Measurements from ENCODE around the gene G6PC2.
"Not testable (repeated sequence)": the region's sequence is repeated elsewhere in the genome, so short reads cannot be mapped to it uniquely, and the experiment has no call there.

Gene G6PC2

DNA sequence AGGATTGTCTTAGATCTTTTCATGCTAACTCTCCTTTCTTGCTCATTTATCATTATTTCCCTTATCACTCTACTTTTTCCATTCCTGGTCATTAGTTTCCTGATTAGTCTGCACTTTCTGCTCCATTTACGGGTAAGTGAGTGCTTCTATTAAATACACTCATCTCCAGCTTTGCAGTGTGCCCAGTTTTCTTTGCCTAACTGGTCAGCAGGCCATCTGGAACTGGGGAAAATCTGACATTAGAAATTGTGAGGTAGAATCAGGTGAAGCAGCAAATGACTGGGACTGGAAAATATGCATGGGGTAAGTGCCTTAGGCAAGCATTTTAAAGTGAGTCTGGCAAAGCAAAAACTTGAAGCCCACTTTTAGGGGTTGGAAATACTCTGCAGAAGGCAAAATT, 29.2 kb downstream of the G6PC2 start:
- H3K4me2 ChIP-seq (ENCODE audit: low read depth, low read length, poor library complexity, severe bottlenecking): no peak overlapping the region
- H3K4me1 ChIP-seq (ENCODE audit: insufficient read depth, low read length, poor library complexity, severe bottlenecking): no peaks in the 10 kb centered on the region
- H3K9ac ChIP-seq (ENCODE audit: low read depth, low read length, poor library complexity, severe bottlenecking): no peak overlapping the region
- H3K36me3 ChIP-seq (ENCODE audit: insufficient read depth, low read length): no peaks in the 10 kb centered on the region
- H3F3A ChIP-seq (ENCODE audit: low read depth): no peaks in the 10 kb centered on the region
- no peak overlapping the region for H2AFZ ChIP-seq (ENCODE audit: low read length)
- H3K79me2 ChIP-seq (ENCODE audit: insufficient read depth, low read length): no peaks in the 10 kb centered on the region
- H4K20me1 ChIP-seq (ENCODE audit: insufficient read depth, low read length, poor library complexity, severe bottlenecking): no peaks in the 10 kb centered on the region
- TF ChIP-seq, protein P1, sequence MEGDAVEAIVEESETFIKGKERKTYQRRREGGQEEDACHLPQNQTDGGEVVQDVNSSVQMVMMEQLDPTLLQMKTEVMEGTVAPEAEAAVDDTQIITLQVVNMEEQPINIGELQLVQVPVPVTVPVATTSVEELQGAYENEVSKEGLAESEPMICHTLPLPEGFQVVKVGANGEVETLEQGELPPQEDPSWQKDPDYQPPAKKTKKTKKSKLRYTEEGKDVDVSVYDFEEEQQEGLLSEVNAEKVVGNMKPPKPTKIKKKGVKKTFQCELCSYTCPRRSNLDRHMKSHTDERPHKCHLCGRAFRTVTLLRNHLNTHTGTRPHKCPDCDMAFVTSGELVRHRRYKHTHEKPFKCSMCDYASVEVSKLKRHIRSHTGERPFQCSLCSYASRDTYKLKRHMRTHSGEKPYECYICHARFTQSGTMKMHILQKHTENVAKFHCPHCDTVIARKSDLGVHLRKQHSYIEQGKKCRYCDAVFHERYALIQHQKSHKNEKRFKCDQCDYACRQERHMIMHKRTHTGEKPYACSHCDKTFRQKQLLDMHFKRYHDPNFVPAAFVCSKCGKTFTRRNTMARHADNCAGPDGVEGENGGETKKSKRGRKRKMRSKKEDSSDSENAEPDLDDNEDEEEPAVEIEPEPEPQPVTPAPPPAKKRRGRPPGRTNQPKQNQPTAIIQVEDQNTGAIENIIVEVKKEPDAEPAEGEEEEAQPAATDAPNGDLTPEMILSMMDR (conservative IDR thresholded peaks at IDR 0.05; ENCODE audit: low read length): no peak
- TF ChIP-seq EZH2phosphoT487 (IDR thresholded peaks at IDR 0.05; ENCODE audit: borderline replicate concordance): no peak
- no peaks in the 10 kb centered on the region for H3K9me3 ChIP-seq (ENCODE audit: insufficient read depth, low read depth, low read length)
- no peaks in the 10 kb centered on the region for H3K27me3 ChIP-seq (ENCODE audit: insufficient read depth, low read length, poor library complexity, severe bottlenecking)
- no peaks in the 10 kb centered on the region for H3K9me2 ChIP-seq (replicated peaks; ENCODE audit: low read depth, low read length)
- H3K4me3 ChIP-seq (ENCODE audit: low read length, poor library complexity, severe bottlenecking): no peak overlapping the region

DNA sequence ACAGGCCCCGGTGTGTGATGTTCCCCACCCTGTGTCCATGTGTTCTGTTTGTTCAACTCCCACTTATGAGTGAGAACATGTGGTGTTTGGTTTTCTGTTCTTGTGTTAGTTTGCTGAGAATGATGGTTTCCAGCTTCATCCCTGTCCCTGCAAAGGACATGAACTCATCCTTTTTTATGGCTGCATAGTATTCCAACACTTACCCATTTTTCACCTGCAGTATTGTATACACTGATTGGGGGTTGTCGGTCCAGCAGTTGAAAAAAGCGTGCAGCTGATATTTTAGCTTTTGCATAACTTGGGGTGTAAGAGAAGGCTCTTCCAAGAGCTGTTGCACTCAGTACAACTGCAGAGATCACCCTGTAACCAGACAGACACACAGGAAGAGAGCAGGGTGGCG, 31.1 kb downstream of the G6PC2 start:
- H3K9ac ChIP-seq (ENCODE audit: low read depth, low read length, poor library complexity, severe bottlenecking); H3K79me2 ChIP-seq (ENCODE audit: insufficient read depth, low read length); H3K9me2 ChIP-seq (replicated peaks; ENCODE audit: low read depth, low read length); H4K20me1 ChIP-seq (ENCODE audit: insufficient read depth, low read length, poor library complexity, severe bottlenecking); H3K27me3 ChIP-seq (ENCODE audit: insufficient read depth, low read length, poor library complexity, severe bottlenecking); H3K4me3 ChIP-seq (ENCODE audit: low read length, poor library complexity, severe bottlenecking); H3K4me2 ChIP-seq (ENCODE audit: low read depth, low read length, poor library complexity, severe bottlenecking); H3K9me3 ChIP-seq (ENCODE audit: insufficient read depth, low read depth, low read length); H3F3A ChIP-seq (ENCODE audit: low read depth); H3K36me3 ChIP-seq (ENCODE audit: insufficient read depth, low read length); H3K4me1 ChIP-seq (ENCODE audit: insufficient read depth, low read length, poor library complexity, severe bottlenecking); H2AFZ ChIP-seq (ENCODE audit: low read length): not testable (repeated sequence)

- H3K36me3 ChIP-seq (ENCODE audit: insufficient read depth, low read length): no peaks in the 10 kb centered on the region
- no peak overlapping the region for H2AFZ ChIP-seq (ENCODE audit: low read length)
- H3K4me1 ChIP-seq (ENCODE audit: insufficient read depth, low read length, poor library complexity, severe bottlenecking): no peaks in the 10 kb centered on the region
- no peak for TF ChIP-seq EZH2phosphoT487 (IDR thresholded peaks at IDR 0.05; ENCODE audit: borderline replicate concordance)
- TF ChIP-seq, protein P1 (conservative IDR thresholded peaks at IDR 0.05; ENCODE audit: low read length): no peak
- H3K9me3 ChIP-seq (ENCODE audit: insufficient read depth, low read depth, low read length): no peaks in the 10 kb centered on the region
- no peaks in the 10 kb centered on the region for H4K20me1 ChIP-seq (ENCODE audit: insufficient read depth, low read length, poor library complexity, severe bottlenecking)
- no peaks in the 10 kb centered on the region for H3K79me2 ChIP-seq (ENCODE audit: insufficient read depth, low read length)
- no peaks in the 10 kb centered on the region for H3K27me3 ChIP-seq (ENCODE audit: insufficient read depth, low read length, poor library complexity, severe bottlenecking)
- no peak overlapping the region for H3K9ac ChIP-seq (ENCODE audit: low read depth, low read length, poor library complexity, severe bottlenecking)
- H3K4me2 ChIP-seq (ENCODE audit: low read depth, low read length, poor library complexity, severe bottlenecking): no peak overlapping the region
- no peaks in the 10 kb centered on the region for H3F3A ChIP-seq (ENCODE audit: low read depth)
- H3K4me3 ChIP-seq (ENCODE audit: low read length, poor library complexity, severe bottlenecking): no peak overlapping the region
- no peaks in the 10 kb centered on the region for H3K9me2 ChIP-seq (replicated peaks; ENCODE audit: low read depth, low read length)
Observed at GRCh38 chr2:168934826-168935225, 33.7 kb downstream of the G6PC2 start.

- Histone ChIP-seq H3K9me3 (ENCODE audit: insufficient read depth, low read depth, low read length) (no peaks in the 10 kb centered on the region), H3K9ac (ENCODE audit: low read depth, low read length, poor library complexity, severe bottlenecking) (no peak overlapping the region), H3K27me3 (ENCODE audit: insufficient read depth, low read length, poor library complexity, severe bottlenecking) (no peaks in the 10 kb centered on the region), H3K4me2 (ENCODE audit: low read depth, low read length, poor library complexity, severe bottlenecking) (no peak overlapping the region), H3F3A (ENCODE audit: low read depth) (no peaks in the 10 kb centered on the region), H3K79me2 (ENCODE audit: insufficient read depth, low read length) (no peaks in the 10 kb centered on the region), H3K4me3 (ENCODE audit: low read length, poor library complexity, severe bottlenecking) (no peak overlapping the region), H4K20me1 (ENCODE audit: insufficient read depth, low read length, poor library complexity, severe bottlenecking) (no peaks in the 10 kb centered on the region), H3K9me2 (replicated peaks; ENCODE audit: low read depth, low read length) (no peaks in the 10 kb centered on the region), H2AFZ (ENCODE audit: low read length) (no peak overlapping the region), H3K36me3 (ENCODE audit: insufficient read depth, low read length) (no peaks in the 10 kb centered on the region), H3K4me1 (ENCODE audit: insufficient read depth, low read length, poor library complexity, severe bottlenecking) (no peaks in the 10 kb centered on the region)
- TF ChIP-seq, protein P1 (conservative IDR thresholded peaks at IDR 0.05; ENCODE audit: low read length): no peak
- TF ChIP-seq EZH2phosphoT487 (IDR thresholded peaks at IDR 0.05; ENCODE audit: borderline replicate concordance): no peak
Observed at GRCh38 chr2:168935810-168936581, 34.9 kb downstream of the G6PC2 start.
